Gastrocnemius medialis (tissue), 4 donors: ENCODE data around the gene RASAL2.

Experiments used
- CTCF ChIP-seq, 5 experiments: fragments of 450-650 bp in 3 of 5; fragments of 200-600 bp in 2 of 5; sonication (generic) in 2 of 5; IDR thresholded peaks in 4 of 5; conservative IDR thresholded peaks in 1 of 5; 1 replicate in 4 of 5; 2 replicates in 1 of 5; pipeline ENCODE4 v1.5.1; 2016 to 2019; ENCODE audit warnings: antibody characterized with exemption in 5 of 5, mild to moderate bottlenecking in 3 of 5, moderate library complexity in 3 of 5
- POLR2A ChIP-seq, 2 donors: fragments of 450-650 bp; IDR thresholded peaks; one replicate each; pipeline ENCODE4 v1.6.1; 2017; ENCODE audit warnings: antibody characterized with exemption in 2 of 2, mild to moderate bottlenecking in 2 of 2, moderate library complexity in 2 of 2

DNA sequence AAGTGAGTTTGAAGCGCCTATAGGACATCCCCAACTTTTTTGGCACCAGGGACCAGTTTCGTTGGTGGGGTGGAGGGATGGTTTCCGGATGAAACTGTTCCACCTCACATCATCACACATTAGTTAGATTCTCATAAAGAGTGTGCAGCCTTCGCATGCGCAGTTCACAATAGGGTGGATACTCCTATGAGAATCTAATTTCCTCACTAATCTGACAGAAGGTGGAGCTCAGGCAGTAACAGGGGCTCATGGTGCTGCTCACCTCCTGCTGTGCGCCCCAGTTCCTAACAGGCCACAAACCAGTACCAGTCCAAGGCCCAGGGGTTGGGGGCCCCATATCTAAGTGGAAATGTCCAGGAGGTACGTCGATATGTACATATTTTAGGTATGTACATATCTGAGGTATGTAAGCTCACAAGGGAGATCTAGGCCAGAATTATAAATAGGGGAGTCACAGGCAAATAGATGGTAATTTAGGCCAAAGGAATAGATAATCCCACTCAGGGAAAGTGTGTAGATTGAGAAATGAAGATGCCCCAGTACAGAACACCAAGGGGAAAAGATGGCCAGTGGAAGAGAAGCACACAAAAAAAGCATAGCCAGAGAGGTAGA, 27.5 kb upstream of the RASAL2 start:
- TF ChIP-seq POLR2A (IDR thresholded peaks at IDR 0.05) = no peak
- no peak for TF ChIP-seq CTCF (IDR thresholded peaks at IDR 0.05 in 4 of 5, conservative IDR thresholded peaks at IDR 0.05 in 1 of 5)
